Prostate gland (tissue), 2 donors: ENCODE data around the gene RHPN2. TPM values are rescaled to one million over a fixed set of nuclear protein-coding genes. Genes with fewer than 3 reads are reported as not detected.
A peak's percentile ranks its signal among the peaks of the same experiment; 100 is the strongest.

ENCODE experiments used
- DNase-seq: peaks from one replicate; pipeline ENCODE4 v3.0.0-alpha.2; 2019; ENCODE audit warnings: low spot score
- H3K27ac ChIP-seq, 2 donors: fragments of 200-600 bp; sonication (generic); 2 replicates each; pipeline ENCODE4 v1.5.1; 2017 to 2019
- H3K27me3 ChIP-seq: fragments of 200-600 bp; sonication (generic); replicated peaks from 2 replicates; pipeline ENCODE4 v1.5.1; 2019; ENCODE audit not compliant: insufficient read depth
- H3K36me3 ChIP-seq, 2 donors: fragments of 200-600 bp; sonication (generic); 1 replicate in 1 of 2; 2 replicates in 1 of 2; pipeline versions ENCODE4 v1.5.1 to v1.8.1; 2017 to 2019
- H3K4me1 ChIP-seq: fragments of 200-600 bp; sonication (generic); replicated peaks from 2 replicates; pipeline ENCODE4 v1.5.1; 2019
- H3K4me3 ChIP-seq, 2 donors: fragments of 200-600 bp; sonication (generic); 2 replicates each; pipeline ENCODE4 v1.5.1; 2017 to 2019
- H3K9me3 ChIP-seq: fragments of 200-600 bp; sonication (generic); 2 replicates; pipeline ENCODE4 v1.5.1; 2017
- POLR2A ChIP-seq: fragments of 450-650 bp; IDR thresholded peaks from one replicate; pipeline ENCODE4 v1.6.1; 2016; ENCODE audit warnings: antibody characterized with exemption, mild to moderate bottlenecking
- POLR2AphosphoS5 ChIP-seq: sonication (generic); formaldehyde crosslinking; IDR thresholded peaks from one replicate; pipeline ENCODE4 v1.6.1; 2017; ENCODE audit warnings: antibody characterized with exemption
- WGBS: methylation state at CpG from one replicate; pipeline ENCODE4 v1.1.5; 2018; 5-methylcytosine and 5-hydroxymethylcytosine counted together
- intact Hi-C: fragments of 100-400 bp; cut with DNase I; formaldehyde crosslinking; loops from one replicate; pipeline ENCODE4 v1.14.2; 2022
- total RNA-seq, 2 donors: library from RNA; depleted of rRNA; stranded (reverse); fragments of >200 nt; gene quantifications; one replicate each; pipeline ENCODE4 v1.1.0, GENCODE V29; 2016
- TF ChIP-seq, protein P1 (sequence below), 4 experiments: fragments of 200-600 bp in 2 of 4; fragments of 450-650 bp in 2 of 4; sonication (generic) in 2 of 4; IDR thresholded peaks; 1 replicate in 3 of 4; 2 replicates in 1 of 4; pipeline ENCODE4 v1.5.1; 2016 to 2019; ENCODE audit warnings: antibody characterized with exemption in 4 of 4, mild to moderate bottlenecking in 2 of 4, moderate library complexity in 2 of 4

Gene RHPN2
- total RNA-seq, 2 donors from 2014 or later = 46.2 to 95.0 TPM

- no peaks in the 10 kb centered on the region for H3K27me3 ChIP-seq
- intact Hi-C loops = loop anchor here (5.0 kb wide), 1 partner anchor 110 kb away; the partner anchor contains the start of gene GPATCH1
These were observed 92.8 kb downstream of the RHPN2 start, which contains the start of the genes CEP89 and FAAP24 for GRCh38 chr19:32971715-32972540. Gene CEP89, minus strand, starts transcription at chr19:32971958. Its CDS starts 84 bp downstream, at chr19:32971874. Gene FAAP24, plus strand, starts transcription at chr19:32972242. Its CDS starts 955 bp downstream, at chr19:32973197.

DNA sequence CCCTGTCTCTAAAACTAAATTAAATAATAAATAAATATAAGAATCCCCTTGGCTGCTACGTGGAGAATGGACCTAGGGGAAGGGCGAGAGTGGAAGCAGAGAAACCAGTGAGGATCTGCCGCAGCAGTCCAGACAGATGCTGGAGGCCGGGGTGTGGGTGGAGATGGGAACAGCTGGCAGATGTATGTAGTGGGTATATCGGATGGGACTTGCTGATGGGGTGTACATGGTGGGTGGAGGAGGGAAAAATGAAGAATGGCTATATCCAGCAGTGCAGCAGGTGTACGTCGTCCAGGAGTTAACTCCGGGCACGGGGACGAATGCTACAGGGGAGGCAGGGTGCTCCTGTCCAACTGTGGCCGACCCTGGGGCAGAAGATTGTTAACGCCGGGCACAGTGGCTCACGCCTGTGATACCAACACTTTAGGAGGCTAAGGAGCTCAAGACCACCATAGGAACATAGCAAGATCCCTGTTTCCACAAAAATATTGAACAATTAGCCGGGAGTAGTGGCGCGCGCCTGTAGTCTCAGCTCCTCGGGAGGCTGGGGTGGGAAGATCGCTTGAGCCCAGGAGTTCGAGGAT lies 93.6 kb downstream of the RHPN2 start:
- DNase-seq = no peak
- peaks cover 10% of the 10 kb centered on the region for H3K4me1 ChIP-seq
- peak overlapping the region; percentile 70 for H3K4me3 ChIP-seq
- 23% methylated on average over 21 of the region's 21 CpGs for whole genome bisulfite sequencing
- TF ChIP-seq POLR2A (no peak), POLR2AphosphoS5 (no peak)
- TF ChIP-seq, protein P1, sequence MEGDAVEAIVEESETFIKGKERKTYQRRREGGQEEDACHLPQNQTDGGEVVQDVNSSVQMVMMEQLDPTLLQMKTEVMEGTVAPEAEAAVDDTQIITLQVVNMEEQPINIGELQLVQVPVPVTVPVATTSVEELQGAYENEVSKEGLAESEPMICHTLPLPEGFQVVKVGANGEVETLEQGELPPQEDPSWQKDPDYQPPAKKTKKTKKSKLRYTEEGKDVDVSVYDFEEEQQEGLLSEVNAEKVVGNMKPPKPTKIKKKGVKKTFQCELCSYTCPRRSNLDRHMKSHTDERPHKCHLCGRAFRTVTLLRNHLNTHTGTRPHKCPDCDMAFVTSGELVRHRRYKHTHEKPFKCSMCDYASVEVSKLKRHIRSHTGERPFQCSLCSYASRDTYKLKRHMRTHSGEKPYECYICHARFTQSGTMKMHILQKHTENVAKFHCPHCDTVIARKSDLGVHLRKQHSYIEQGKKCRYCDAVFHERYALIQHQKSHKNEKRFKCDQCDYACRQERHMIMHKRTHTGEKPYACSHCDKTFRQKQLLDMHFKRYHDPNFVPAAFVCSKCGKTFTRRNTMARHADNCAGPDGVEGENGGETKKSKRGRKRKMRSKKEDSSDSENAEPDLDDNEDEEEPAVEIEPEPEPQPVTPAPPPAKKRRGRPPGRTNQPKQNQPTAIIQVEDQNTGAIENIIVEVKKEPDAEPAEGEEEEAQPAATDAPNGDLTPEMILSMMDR (IDR thresholded peaks at IDR 0.05) = no peak
- H3K9me3 ChIP-seq = no peaks in the 10 kb centered on the region
- H3K36me3 ChIP-seq = no peaks in the 10 kb centered on the region
- no peaks in the 10 kb centered on the region for H3K27me3 ChIP-seq
- H3K27ac ChIP-seq = peak overlapping the region; percentile 72 to 82
- intact Hi-C loops = loop anchor here (5.0 kb wide), 1 partner anchor 111 kb away; the partner anchor contains the start of gene GPATCH1

More at GRCh38 chr19:32971715-32972540, 92.8 kb downstream of the RHPN2 start, which contains the start of the genes CEP89 and FAAP24:
- DNase-seq = peak; percentile 99
- no peaks in the 10 kb centered on the region for H3K9me3 ChIP-seq
- no peaks in the 10 kb centered on the region for H3K36me3 ChIP-seq
- H3K27ac ChIP-seq = peak within 1 kb of the TSS; percentile 72 to 82
- 1% methylated on average over 57 of the region's 57 CpGs for WGBS
- H3K4me1 ChIP-seq = peaks cover 14% of the 10 kb centered on the region
- TF ChIP-seq POLR2AphosphoS5 = peak; percentile 97
- TF ChIP-seq, protein P1 (IDR thresholded peaks at IDR 0.05) = peak in 2 of 4 experiments; percentile 9 to 31
- peak; percentile 28 for TF ChIP-seq POLR2A
- peak within 1 kb of the TSS; percentile 70 for H3K4me3 ChIP-seq

- intact Hi-C loops = no loop called here
These were observed 95.1 kb downstream of the RHPN2 start for GRCh38 chr19:32969549-32969948.

GRCh38 chr19:32966750-32967149 lies 97.9 kb downstream of the RHPN2 start:
- DNase-seq = no peak
- Histone ChIP-seq H3K27me3 (no peaks in the 10 kb centered on the region), H3K27ac (no peak overlapping the region), H3K36me3 (no peaks in the 10 kb centered on the region), H3K4me1 (peaks cover 10% of the 10 kb centered on the region), H3K4me3 (no peak overlapping the region), H3K9me3 (no peaks in the 10 kb centered on the region)
- no peak for TF ChIP-seq POLR2A
- WGBS = 95% methylated on average over 9 of the region's 9 CpGs
- intact Hi-C loops = no loop called here

More at GRCh38 chr19:32969549-32969948, 95.1 kb downstream of the RHPN2 start:
- Histone ChIP-seq H3K9me3 (no peaks in the 10 kb centered on the region), H3K4me1 (peaks cover 10% of the 10 kb centered on the region), H3K4me3 (no peak overlapping the region), H3K27ac (peak overlapping the region in 1 of 2 donors; percentile 45), H3K27me3 (no peaks in the 10 kb centered on the region), H3K36me3 (no peaks in the 10 kb centered on the region)
- 92% methylated on average over 10 of the region's 10 CpGs for WGBS
- TF ChIP-seq, protein P1 (IDR thresholded peaks at IDR 0.05) = no peak
- TF ChIP-seq POLR2A = no peak
- TF ChIP-seq POLR2AphosphoS5 = no peak
- DNase-seq = no peak

- peaks cover 0 to 3% of the 10 kb centered on the region in 2 donors for H3K36me3 ChIP-seq
- intact Hi-C loops = no loop called here
- no peaks in the 10 kb centered on the region for H3K9me3 ChIP-seq
- H3K4me1 ChIP-seq = no peaks in the 10 kb centered on the region
- TF ChIP-seq, protein P1 (IDR thresholded peaks at IDR 0.05) = no peak
- TF ChIP-seq POLR2AphosphoS5 (no peak), POLR2A (no peak)
- H3K4me3 ChIP-seq = no peak overlapping the region
- no peak for DNase-seq
- no peaks in the 10 kb centered on the region for H3K27me3 ChIP-seq
- WGBS = 68% methylated on average over 3 of the region's 3 CpGs
- H3K27ac ChIP-seq = no peak overlapping the region
These were observed 119.4 kb downstream of the RHPN2 start for GRCh38 chr19:32945260-32945659.
